GM23248 (cell line): ENCODE results near the gene EVPL.

ENCODE experiments used
- EZH2 ChIP-seq: fragments of 200-600 bp; sonication (generic); IDR thresholded peaks from 2 replicates; pipeline ENCODE4 v1.6.1; 2018; ENCODE audit warnings: antibody characterized with exemption, mild to moderate bottlenecking; ENCODE audit not compliant: insufficient read depth, poor library complexity, severe bottlenecking
- EZH2phosphoT487 ChIP-seq: fragments of 200-600 bp; sonication (generic); IDR thresholded peaks from 2 replicates; pipeline ENCODE4 v1.6.1; 2018; ENCODE audit warnings: antibody characterized with exemption, moderate library complexity, mild to moderate bottlenecking, low read depth; ENCODE audit not compliant: insufficient read depth

DNA sequence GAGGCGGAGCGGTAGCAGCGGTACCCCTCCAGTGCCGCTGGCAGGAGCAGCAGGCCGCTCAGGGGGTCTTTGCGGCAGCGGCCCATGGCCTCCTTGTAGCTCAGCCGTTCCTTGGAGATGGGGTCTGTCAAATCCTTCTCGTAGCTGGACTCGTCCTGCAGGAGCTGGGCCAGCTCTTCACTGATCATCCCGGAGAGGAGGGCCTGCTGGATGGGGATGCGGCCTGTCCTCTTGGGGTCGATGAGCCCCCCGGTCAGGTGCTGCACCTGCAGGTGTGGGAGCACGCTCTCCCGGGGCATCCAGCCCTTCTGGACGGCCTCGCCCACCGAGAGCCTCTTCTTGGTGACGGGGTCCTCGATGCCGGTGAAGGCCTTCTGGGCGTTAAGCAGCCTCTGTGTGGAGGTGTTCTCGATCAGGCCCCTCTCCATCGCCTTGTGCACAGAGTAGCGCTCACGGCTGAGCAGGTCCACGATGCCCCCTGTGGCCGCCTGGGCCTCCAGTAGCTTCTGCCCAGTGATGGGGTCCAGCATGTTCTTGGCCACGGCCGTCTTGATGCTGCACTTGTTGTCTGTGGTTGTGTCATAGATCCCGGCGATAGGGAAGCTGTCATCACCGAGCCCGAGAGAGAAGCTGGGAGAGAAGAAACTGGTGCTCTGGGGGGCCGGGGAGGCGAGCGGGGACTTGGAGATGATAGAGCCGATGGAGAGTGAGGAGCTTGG is 19.8 kb downstream of the EVPL start:
- TF ChIP-seq EZH2 (no peak), EZH2phosphoT487 (no peak)
